ENCODE data around the gene DGKE.

- TF ChIP-seq, protein P1, sequence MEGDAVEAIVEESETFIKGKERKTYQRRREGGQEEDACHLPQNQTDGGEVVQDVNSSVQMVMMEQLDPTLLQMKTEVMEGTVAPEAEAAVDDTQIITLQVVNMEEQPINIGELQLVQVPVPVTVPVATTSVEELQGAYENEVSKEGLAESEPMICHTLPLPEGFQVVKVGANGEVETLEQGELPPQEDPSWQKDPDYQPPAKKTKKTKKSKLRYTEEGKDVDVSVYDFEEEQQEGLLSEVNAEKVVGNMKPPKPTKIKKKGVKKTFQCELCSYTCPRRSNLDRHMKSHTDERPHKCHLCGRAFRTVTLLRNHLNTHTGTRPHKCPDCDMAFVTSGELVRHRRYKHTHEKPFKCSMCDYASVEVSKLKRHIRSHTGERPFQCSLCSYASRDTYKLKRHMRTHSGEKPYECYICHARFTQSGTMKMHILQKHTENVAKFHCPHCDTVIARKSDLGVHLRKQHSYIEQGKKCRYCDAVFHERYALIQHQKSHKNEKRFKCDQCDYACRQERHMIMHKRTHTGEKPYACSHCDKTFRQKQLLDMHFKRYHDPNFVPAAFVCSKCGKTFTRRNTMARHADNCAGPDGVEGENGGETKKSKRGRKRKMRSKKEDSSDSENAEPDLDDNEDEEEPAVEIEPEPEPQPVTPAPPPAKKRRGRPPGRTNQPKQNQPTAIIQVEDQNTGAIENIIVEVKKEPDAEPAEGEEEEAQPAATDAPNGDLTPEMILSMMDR (conservative IDR thresholded peaks at IDR 0.05; ENCODE audit: low read length), result peak; percentile 72
- TF ChIP-seq EZH2phosphoT487 (IDR thresholded peaks at IDR 0.05; ENCODE audit: borderline replicate concordance), result no peak
Measured at GRCh38 chr17:56891751-56892150, 57.8 kb downstream of the DGKE start.

Data from Loucy (cell line).